ENCODE results near the gene AFF3. TPM values are rescaled to one million over a fixed set of nuclear protein-coding genes. Genes with fewer than 3 reads are reported as not detected.

AFF3 gene
- total RNA-seq, 6 experiments from 2014 or later, result 0.80 to 8.2 (median 6.8) TPM

- Mint-ChIP-seq H3K9me3 (peaks cover 17% of the 10 kb centered on the region), H3K4me3 (no peak overlapping the region), H3K36me3 (ENCODE audit: low read depth) (peaks cover 8% of the 10 kb centered on the region; the same call in 1 of the 2 replicates), H3K27me3 (ENCODE audit: insufficient read depth) (peaks cover 17% of the 10 kb centered on the region), H3K4me1 (ENCODE audit: low read depth) (no peaks in the 10 kb centered on the region), H3K27ac (no peak overlapping the region)
- TF ChIP-seq, protein P1, sequence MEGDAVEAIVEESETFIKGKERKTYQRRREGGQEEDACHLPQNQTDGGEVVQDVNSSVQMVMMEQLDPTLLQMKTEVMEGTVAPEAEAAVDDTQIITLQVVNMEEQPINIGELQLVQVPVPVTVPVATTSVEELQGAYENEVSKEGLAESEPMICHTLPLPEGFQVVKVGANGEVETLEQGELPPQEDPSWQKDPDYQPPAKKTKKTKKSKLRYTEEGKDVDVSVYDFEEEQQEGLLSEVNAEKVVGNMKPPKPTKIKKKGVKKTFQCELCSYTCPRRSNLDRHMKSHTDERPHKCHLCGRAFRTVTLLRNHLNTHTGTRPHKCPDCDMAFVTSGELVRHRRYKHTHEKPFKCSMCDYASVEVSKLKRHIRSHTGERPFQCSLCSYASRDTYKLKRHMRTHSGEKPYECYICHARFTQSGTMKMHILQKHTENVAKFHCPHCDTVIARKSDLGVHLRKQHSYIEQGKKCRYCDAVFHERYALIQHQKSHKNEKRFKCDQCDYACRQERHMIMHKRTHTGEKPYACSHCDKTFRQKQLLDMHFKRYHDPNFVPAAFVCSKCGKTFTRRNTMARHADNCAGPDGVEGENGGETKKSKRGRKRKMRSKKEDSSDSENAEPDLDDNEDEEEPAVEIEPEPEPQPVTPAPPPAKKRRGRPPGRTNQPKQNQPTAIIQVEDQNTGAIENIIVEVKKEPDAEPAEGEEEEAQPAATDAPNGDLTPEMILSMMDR (IDR thresholded peaks at IDR 0.05), result no peak
- no peak for DNase-seq
Observed at GRCh38 chr2:99629320-99629719, 513.1 kb downstream of the AFF3 start.

- peaks cover 17% of the 10 kb centered on the region for H3K27me3 Mint-ChIP-seq (ENCODE audit: insufficient read depth)
- no peaks in the 10 kb centered on the region for H3K36me3 Mint-ChIP-seq (ENCODE audit: low read depth)
- no peak overlapping the region for H3K27ac Mint-ChIP-seq
- H3K4me1 Mint-ChIP-seq (ENCODE audit: low read depth), result no peaks in the 10 kb centered on the region
- DNase-seq, result no peak
- TF ChIP-seq, protein P1 (IDR thresholded peaks at IDR 0.05), result no peak
- H3K4me3 Mint-ChIP-seq, result no peak overlapping the region
- peaks cover 9% of the 10 kb centered on the region; the same call in 1 of the 2 replicates for H3K9me3 Mint-ChIP-seq
Observed at GRCh38 chr2:99626158-99626557, 516.2 kb downstream of the AFF3 start.

- Mint-ChIP-seq H3K4me1 (ENCODE audit: low read depth) (no peaks in the 10 kb centered on the region), H3K4me3 (no peak overlapping the region), H3K36me3 (ENCODE audit: low read depth) (no peaks in the 10 kb centered on the region), H3K27me3 (ENCODE audit: insufficient read depth) (peaks cover 10% of the 10 kb centered on the region), H3K9me3 (no peaks in the 10 kb centered on the region), H3K27ac (no peak overlapping the region)
- no peak for DNase-seq
- TF ChIP-seq, protein P1 (IDR thresholded peaks at IDR 0.05), result no peak
Observed at GRCh38 chr2:99624677-99625076, 517.7 kb downstream of the AFF3 start.

GRCh38 chr2:99623613-99624012 is 518.8 kb downstream of the AFF3 start:
- TF ChIP-seq, protein P1 (IDR thresholded peaks at IDR 0.05), result no peak
- Mint-ChIP-seq H3K9me3 (no peaks in the 10 kb centered on the region), H3K27ac (no peak overlapping the region), H3K4me1 (ENCODE audit: low read depth) (no peaks in the 10 kb centered on the region), H3K36me3 (ENCODE audit: low read depth) (no peaks in the 10 kb centered on the region), H3K4me3 (no peak overlapping the region), H3K27me3 (ENCODE audit: insufficient read depth) (peaks cover 11% of the 10 kb centered on the region)
- DNase-seq, result no peak

DNA sequence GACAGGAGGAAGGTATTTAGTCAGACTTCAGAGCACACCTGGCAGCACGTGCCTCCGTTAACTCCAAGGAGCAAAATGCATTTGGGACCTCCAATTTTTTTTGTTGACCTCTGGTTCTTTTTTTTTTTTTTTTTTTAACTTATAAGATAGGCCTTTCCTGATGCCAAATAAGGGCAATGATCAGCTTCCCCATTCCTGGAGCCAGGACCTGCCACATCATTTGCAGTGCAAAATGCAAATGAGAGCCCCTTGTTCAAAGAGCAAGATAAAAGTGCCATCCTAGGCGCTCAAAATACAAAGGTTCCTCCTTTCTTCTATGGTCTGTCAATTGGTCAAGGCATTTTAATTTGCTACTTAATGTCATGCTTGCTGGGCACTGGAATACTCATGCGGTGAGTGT is 519.4 kb downstream of the AFF3 start:
- no peak for DNase-seq
- Mint-ChIP-seq H3K9me3 (no peaks in the 10 kb centered on the region), H3K36me3 (ENCODE audit: low read depth) (no peaks in the 10 kb centered on the region), H3K27ac (no peak overlapping the region), H3K27me3 (ENCODE audit: insufficient read depth) (peaks cover 11% of the 10 kb centered on the region), H3K4me3 (no peak overlapping the region), H3K4me1 (ENCODE audit: low read depth) (no peaks in the 10 kb centered on the region)
- TF ChIP-seq, protein P1 (IDR thresholded peaks at IDR 0.05), result no peak

GRCh38 chr2:99622534-99622933 is 519.9 kb downstream of the AFF3 start:
- TF ChIP-seq, protein P1 (IDR thresholded peaks at IDR 0.05), result no peak
- no peak overlapping the region for H3K4me3 Mint-ChIP-seq
- H3K4me1 Mint-ChIP-seq (ENCODE audit: low read depth), result no peaks in the 10 kb centered on the region
- H3K36me3 Mint-ChIP-seq (ENCODE audit: low read depth), result no peaks in the 10 kb centered on the region
- no peak overlapping the region for H3K27ac Mint-ChIP-seq
- no peaks in the 10 kb centered on the region for H3K9me3 Mint-ChIP-seq
- H3K27me3 Mint-ChIP-seq (ENCODE audit: insufficient read depth), result peaks cover 11% of the 10 kb centered on the region
- DNase-seq, result no peak

Data from HFFc6 (cell line).